HepG2 (cell line): Measurements from ENCODE around the gene SFXN2. TPM values are rescaled to one million over a fixed set of nuclear protein-coding genes. Genes with fewer than 3 reads are reported as not detected.

ENCODE experiments used
- IRF2 ChIP-seq: IDR thresholded peaks from 2 replicates; pipeline ENCODE4 v1.6.1; 2018; ENCODE audit warnings: missing genetic modification reagents, missing compliant biosample characterization
- KLF15 ChIP-seq: sonication (generic); formaldehyde crosslinking; IDR thresholded peaks from 2 replicates; pipeline ENCODE4 v1.8.1; 2023; ENCODE audit warnings: borderline replicate concordance, mild to moderate bottlenecking, inconsistent platforms, missing genetic modification reagents, mixed read lengths
- SMAD9 ChIP-seq: sonication (generic); formaldehyde crosslinking; IDR thresholded peaks from 2 replicates; pipeline ENCODE4 v1.5.1; 2020; ENCODE audit warnings: mild to moderate bottlenecking, missing genetic modification reagents
- SNRNP70 ChIP-seq: fragments of 200-400 bp; formaldehyde crosslinking; IDR thresholded peaks from 2 replicates; pipeline ENCODE4 v1.6.1; 2017; ENCODE audit warnings: mild to moderate bottlenecking, low read depth, low read length, moderate library complexity
- TSC22D2 ChIP-seq: sonication (generic); formaldehyde crosslinking; IDR thresholded peaks from 2 replicates; pipeline ENCODE4 v1.5.1; 2020; ENCODE audit warnings: missing genetic modification reagents, mild to moderate bottlenecking, borderline replicate concordance
- ZNF432 ChIP-seq: sonication (generic); formaldehyde crosslinking; IDR thresholded peaks from 2 replicates; pipeline ENCODE4 v1.5.0; 2020; ENCODE audit warnings: missing genetic modification reagents, mild to moderate bottlenecking, borderline replicate concordance
- ZNF670 ChIP-seq: sonication (generic); formaldehyde crosslinking; IDR thresholded peaks from 2 replicates; pipeline ENCODE4 v1.8.0; 2022; ENCODE audit warnings: mild to moderate bottlenecking, missing genetic modification reagents, borderline replicate concordance
- ZNF883 ChIP-seq: sonication (generic); formaldehyde crosslinking; IDR thresholded peaks from 2 replicates; pipeline ENCODE4 v1.5.1; 2020; ENCODE audit warnings: mild to moderate bottlenecking, missing genetic modification reagents; ENCODE audit errors: not compliant biosample characterization
- ZSCAN25 ChIP-seq: sonication (generic); formaldehyde crosslinking; IDR thresholded peaks from 2 replicates; pipeline ENCODE4 v1.8.0; 2022; ENCODE audit warnings: mild to moderate bottlenecking, missing genetic modification reagents
- polyA plus RNA-seq, 8 experiments: library from polyadenylated mRNA; depleted of rRNA in 3 of 8; stranded (reverse) in 7 of 8; unstranded in 1 of 8; fragments of >200 nt; fragmentation: Illumina TruSeq in 4 of 8; extraction: Trizol in 4 of 8; gene quantifications; 2 replicates each; pipeline versions ENCODE4 v1.2.1 to v1.2.3, GENCODE V29; 2011 to 2016; ENCODE audit warnings: low read depth in 4 of 8, missing spikeins in 1 of 8, mixed read lengths in 1 of 8; ENCODE audit not compliant: insufficient read depth in 1 of 8
- total RNA-seq, 5 experiments: library from RNA; depleted of rRNA; stranded (reverse); fragments of >200 nt; fragmentation: Illumina TruSeq; extraction: Trizol; gene quantifications; 2 replicates each; pipeline ENCODE4 v1.2.3, GENCODE V29; 2016; ENCODE audit warnings: low read depth in 1 of 5
- TF ChIP-seq, protein P1 (sequence below): sonication (generic); formaldehyde crosslinking; IDR thresholded peaks from 2 replicates; pipeline ENCODE4 v1.8.1; 2023; ENCODE audit warnings: missing genetic modification reagents, inconsistent platforms, borderline replicate concordance
- TF ChIP-seq, protein P2 (sequence below): sonication (generic); formaldehyde crosslinking; IDR thresholded peaks from 2 replicates; pipeline ENCODE4 v1.4.0; 2020; ENCODE audit warnings: missing genetic modification reagents, borderline replicate concordance
- TF ChIP-seq, protein P3 (sequence below): sonication (generic); formaldehyde crosslinking; IDR thresholded peaks from 2 replicates; pipeline ENCODE4 v1.8.1; 2023; ENCODE audit warnings: mild to moderate bottlenecking, missing genetic modification reagents
- TF ChIP-seq, protein P4 (sequence below), 2 experiments: IDR thresholded peaks; 2 replicates each; pipeline ENCODE4 v1.6.1; 2011 to 2012; ENCODE audit warnings: low read length in 2 of 2, borderline replicate concordance in 1 of 2, low read depth in 1 of 2, mild to moderate bottlenecking in 1 of 2, moderate library complexity in 1 of 2
- TF ChIP-seq, protein P5 (sequence below): fragments of 450-650 bp; IDR thresholded peaks from 2 replicates; pipeline ENCODE4 v1.6.1; 2017; ENCODE audit warnings: mild to moderate bottlenecking
- TF ChIP-seq, protein P6 (sequence below): IDR thresholded peaks from 2 replicates; pipeline ENCODE4 v1.6.1; 2016

SFXN2 gene
- total and polyA plus RNA-seq, 2 of the 13 experiments (the other 11 are each of a cell fraction or from before 2014, with no cell fraction given), result 12.8 to 21.1 TPM

DNA sequence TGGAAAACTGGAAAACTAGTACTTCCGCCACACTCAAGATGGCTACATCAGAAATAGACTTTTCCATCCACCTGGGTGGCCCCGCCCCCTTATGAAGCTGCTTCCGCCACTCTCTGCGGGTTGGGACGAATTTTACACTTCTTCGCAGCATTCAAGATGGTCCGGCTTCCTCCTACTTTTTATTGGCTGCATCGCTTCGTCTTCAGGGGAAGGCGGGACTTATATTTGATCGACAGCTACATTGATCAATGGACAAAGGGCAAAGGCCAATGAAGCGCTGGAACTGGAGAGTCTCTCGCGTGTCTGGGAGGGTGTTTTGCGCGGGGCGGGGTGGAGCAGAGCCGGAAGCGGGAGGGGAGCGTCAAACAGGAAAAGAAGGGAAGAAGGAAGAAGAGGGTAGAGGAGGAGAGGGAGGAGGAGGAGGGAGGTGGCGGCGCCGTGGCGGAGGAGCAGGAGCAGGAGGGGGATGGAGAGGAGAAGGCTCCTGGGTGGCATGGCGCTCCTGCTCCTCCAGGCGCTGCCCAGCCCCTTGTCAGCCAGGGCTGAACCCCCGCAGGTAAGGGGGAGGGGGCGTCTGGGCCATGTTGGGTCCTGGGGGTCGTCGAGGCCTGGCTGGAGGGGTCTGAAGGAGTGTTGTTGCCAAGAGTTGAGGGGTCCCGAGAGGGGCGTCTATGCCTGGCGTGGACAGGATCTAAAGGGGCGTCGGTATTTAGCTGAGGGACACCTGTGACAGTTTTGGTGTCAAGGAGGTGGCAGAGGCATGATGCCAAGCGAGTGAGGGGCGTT lies 29.3 kb downstream of the SFXN2 start, which contains the start of gene WBP1L (continued):
- TF ChIP-seq, protein P1, sequence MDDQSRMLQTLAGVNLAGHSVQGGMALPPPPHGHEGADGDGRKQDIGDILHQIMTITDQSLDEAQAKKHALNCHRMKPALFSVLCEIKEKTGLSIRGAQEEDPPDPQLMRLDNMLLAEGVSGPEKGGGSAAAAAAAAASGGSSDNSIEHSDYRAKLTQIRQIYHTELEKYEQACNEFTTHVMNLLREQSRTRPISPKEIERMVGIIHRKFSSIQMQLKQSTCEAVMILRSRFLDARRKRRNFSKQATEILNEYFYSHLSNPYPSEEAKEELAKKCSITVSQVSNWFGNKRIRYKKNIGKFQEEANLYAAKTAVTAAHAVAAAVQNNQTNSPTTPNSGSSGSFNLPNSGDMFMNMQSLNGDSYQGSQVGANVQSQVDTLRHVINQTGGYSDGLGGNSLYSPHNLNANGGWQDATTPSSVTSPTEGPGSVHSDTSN (CRISPR knock-in tag), result no peak; the same call in 1 of the 2 replicates
- no peak for TF ChIP-seq ZNF432 (CRISPR knock-in tag)
- TF ChIP-seq, protein P2, sequence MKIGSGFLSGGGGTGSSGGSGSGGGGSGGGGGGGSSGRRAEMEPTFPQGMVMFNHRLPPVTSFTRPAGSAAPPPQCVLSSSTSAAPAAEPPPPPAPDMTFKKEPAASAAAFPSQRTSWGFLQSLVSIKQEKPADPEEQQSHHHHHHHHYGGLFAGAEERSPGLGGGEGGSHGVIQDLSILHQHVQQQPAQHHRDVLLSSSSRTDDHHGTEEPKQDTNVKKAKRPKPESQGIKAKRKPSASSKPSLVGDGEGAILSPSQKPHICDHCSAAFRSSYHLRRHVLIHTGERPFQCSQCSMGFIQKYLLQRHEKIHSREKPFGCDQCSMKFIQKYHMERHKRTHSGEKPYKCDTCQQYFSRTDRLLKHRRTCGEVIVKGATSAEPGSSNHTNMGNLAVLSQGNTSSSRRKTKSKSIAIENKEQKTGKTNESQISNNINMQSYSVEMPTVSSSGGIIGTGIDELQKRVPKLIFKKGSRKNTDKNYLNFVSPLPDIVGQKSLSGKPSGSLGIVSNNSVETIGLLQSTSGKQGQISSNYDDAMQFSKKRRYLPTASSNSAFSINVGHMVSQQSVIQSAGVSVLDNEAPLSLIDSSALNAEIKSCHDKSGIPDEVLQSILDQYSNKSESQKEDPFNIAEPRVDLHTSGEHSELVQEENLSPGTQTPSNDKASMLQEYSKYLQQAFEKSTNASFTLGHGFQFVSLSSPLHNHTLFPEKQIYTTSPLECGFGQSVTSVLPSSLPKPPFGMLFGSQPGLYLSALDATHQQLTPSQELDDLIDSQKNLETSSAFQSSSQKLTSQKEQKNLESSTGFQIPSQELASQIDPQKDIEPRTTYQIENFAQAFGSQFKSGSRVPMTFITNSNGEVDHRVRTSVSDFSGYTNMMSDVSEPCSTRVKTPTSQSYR (CRISPR knock-in tag), result peak; percentile 33; the same call in 1 of the 2 replicates
- TF ChIP-seq ZNF670 (CRISPR knock-in tag), result peak; percentile 53; the same call in 1 of the 2 replicates
- TF ChIP-seq, protein P3, sequence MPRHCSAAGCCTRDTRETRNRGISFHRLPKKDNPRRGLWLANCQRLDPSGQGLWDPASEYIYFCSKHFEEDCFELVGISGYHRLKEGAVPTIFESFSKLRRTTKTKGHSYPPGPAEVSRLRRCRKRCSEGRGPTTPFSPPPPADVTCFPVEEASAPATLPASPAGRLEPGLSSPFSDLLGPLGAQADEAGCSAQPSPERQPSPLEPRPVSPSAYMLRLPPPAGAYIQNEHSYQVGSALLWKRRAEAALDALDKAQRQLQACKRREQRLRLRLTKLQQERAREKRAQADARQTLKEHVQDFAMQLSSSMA, result peak; percentile 100
- TF ChIP-seq, protein P4, sequence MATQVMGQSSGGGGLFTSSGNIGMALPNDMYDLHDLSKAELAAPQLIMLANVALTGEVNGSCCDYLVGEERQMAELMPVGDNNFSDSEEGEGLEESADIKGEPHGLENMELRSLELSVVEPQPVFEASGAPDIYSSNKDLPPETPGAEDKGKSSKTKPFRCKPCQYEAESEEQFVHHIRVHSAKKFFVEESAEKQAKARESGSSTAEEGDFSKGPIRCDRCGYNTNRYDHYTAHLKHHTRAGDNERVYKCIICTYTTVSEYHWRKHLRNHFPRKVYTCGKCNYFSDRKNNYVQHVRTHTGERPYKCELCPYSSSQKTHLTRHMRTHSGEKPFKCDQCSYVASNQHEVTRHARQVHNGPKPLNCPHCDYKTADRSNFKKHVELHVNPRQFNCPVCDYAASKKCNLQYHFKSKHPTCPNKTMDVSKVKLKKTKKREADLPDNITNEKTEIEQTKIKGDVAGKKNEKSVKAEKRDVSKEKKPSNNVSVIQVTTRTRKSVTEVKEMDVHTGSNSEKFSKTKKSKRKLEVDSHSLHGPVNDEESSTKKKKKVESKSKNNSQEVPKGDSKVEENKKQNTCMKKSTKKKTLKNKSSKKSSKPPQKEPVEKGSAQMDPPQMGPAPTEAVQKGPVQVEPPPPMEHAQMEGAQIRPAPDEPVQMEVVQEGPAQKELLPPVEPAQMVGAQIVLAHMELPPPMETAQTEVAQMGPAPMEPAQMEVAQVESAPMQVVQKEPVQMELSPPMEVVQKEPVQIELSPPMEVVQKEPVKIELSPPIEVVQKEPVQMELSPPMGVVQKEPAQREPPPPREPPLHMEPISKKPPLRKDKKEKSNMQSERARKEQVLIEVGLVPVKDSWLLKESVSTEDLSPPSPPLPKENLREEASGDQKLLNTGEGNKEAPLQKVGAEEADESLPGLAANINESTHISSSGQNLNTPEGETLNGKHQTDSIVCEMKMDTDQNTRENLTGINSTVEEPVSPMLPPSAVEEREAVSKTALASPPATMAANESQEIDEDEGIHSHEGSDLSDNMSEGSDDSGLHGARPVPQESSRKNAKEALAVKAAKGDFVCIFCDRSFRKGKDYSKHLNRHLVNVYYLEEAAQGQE (IDR thresholded peaks at IDR 0.05; ENCODE audit: borderline replicate concordance in 1 of 2, low read depth in 1 of 2, low read length in 2 of 2), result no peak
- no peak for TF ChIP-seq SNRNP70
- peak; percentile 88 for TF ChIP-seq ZSCAN25
- TF ChIP-seq ZNF883 (CRISPR knock-in tag), result no peak
- no peak for TF ChIP-seq SMAD9 (CRISPR knock-in tag)
- TF ChIP-seq IRF2 (CRISPR knock-in tag), result peak; percentile 42; the same call in 1 of the 2 replicates
- TF ChIP-seq, protein P5, sequence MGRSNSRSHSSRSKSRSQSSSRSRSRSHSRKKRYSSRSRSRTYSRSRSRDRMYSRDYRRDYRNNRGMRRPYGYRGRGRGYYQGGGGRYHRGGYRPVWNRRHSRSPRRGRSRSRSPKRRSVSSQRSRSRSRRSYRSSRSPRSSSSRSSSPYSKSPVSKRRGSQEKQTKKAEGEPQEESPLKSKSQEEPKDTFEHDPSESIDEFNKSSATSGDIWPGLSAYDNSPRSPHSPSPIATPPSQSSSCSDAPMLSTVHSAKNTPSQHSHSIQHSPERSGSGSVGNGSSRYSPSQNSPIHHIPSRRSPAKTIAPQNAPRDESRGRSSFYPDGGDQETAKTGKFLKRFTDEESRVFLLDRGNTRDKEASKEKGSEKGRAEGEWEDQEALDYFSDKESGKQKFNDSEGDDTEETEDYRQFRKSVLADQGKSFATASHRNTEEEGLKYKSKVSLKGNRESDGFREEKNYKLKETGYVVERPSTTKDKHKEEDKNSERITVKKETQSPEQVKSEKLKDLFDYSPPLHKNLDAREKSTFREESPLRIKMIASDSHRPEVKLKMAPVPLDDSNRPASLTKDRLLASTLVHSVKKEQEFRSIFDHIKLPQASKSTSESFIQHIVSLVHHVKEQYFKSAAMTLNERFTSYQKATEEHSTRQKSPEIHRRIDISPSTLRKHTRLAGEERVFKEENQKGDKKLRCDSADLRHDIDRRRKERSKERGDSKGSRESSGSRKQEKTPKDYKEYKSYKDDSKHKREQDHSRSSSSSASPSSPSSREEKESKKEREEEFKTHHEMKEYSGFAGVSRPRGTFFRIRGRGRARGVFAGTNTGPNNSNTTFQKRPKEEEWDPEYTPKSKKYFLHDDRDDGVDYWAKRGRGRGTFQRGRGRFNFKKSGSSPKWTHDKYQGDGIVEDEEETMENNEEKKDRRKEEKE, result no peak
- TF ChIP-seq TSC22D2 (CRISPR knock-in tag), result no peak
- no peak for TF ChIP-seq KLF15 (CRISPR knock-in tag)
- TF ChIP-seq, protein P6, sequence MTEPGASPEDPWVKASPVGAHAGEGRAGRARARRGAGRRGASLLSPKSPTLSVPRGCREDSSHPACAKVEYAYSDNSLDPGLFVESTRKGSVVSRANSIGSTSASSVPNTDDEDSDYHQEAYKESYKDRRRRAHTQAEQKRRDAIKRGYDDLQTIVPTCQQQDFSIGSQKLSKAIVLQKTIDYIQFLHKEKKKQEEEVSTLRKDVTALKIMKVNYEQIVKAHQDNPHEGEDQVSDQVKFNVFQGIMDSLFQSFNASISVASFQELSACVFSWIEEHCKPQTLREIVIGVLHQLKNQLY (CRISPR knock-in tag), result no peak
